22Rv1 (cell line): Measurements from ENCODE around the gene GAN.

ENCODE experiments used
- H3K27ac ChIP-seq: fragments of 450-650 bp; 2 replicates; pipeline ENCODE4 v1.5.1; 2017
- ZFX ChIP-seq: fragments of 450-650 bp; IDR thresholded peaks from 2 replicates; pipeline ENCODE4 v1.6.1; 2017; ENCODE audit warnings: antibody characterized with exemption, borderline replicate concordance
- TF ChIP-seq, protein P1 (sequence below): fragments of 450-650 bp; IDR thresholded peaks from 2 replicates; pipeline ENCODE4 v1.5.1; 2017; ENCODE audit warnings: mild to moderate bottlenecking

Gene GAN, protein sequence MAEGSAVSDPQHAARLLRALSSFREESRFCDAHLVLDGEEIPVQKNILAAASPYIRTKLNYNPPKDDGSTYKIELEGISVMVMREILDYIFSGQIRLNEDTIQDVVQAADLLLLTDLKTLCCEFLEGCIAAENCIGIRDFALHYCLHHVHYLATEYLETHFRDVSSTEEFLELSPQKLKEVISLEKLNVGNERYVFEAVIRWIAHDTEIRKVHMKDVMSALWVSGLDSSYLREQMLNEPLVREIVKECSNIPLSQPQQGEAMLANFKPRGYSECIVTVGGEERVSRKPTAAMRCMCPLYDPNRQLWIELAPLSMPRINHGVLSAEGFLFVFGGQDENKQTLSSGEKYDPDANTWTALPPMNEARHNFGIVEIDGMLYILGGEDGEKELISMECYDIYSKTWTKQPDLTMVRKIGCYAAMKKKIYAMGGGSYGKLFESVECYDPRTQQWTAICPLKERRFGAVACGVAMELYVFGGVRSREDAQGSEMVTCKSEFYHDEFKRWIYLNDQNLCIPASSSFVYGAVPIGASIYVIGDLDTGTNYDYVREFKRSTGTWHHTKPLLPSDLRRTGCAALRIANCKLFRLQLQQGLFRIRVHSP

DNA sequence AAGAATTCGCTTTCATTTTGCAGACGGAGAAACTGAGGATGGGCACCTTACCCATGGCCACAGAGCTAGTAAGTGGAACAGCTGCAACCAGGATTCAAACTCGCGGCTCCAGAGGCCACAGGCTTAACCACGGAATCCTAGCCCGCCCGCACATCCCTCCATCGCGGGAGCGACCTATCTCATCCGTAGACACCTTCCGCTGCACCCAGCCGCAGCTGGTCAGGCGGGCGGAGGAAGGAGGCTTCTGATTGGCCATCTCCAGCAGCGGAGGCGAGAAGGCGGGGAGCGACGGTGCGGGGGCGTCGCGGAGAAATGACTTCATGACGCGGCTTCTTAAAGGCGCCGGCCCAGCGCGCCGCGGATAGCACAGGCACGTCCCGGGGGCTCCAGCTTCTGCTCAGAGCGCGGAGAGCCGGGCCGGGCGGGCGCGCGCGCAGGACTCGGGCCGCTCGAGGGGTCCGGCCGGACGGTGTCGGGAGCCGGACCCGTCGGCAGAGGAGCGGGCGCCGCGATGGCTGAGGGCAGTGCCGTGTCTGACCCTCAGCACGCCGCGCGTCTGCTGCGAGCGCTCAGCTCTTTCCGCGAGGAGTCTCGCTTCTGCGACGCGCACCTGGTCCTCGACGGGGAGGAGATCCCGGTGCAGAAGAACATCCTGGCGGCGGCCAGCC, at the start of gene GAN:
Gene GAN (plus strand): TSS at position 360 of the 668 bp plus-strand sequence. CDS start 152 bp downstream, at position 512.
- H3K27ac ChIP-seq, result peak within 1 kb of the TSS; percentile 64
- TF ChIP-seq, protein P1, sequence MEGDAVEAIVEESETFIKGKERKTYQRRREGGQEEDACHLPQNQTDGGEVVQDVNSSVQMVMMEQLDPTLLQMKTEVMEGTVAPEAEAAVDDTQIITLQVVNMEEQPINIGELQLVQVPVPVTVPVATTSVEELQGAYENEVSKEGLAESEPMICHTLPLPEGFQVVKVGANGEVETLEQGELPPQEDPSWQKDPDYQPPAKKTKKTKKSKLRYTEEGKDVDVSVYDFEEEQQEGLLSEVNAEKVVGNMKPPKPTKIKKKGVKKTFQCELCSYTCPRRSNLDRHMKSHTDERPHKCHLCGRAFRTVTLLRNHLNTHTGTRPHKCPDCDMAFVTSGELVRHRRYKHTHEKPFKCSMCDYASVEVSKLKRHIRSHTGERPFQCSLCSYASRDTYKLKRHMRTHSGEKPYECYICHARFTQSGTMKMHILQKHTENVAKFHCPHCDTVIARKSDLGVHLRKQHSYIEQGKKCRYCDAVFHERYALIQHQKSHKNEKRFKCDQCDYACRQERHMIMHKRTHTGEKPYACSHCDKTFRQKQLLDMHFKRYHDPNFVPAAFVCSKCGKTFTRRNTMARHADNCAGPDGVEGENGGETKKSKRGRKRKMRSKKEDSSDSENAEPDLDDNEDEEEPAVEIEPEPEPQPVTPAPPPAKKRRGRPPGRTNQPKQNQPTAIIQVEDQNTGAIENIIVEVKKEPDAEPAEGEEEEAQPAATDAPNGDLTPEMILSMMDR, result no peak
- no peak for TF ChIP-seq ZFX

DNA sequence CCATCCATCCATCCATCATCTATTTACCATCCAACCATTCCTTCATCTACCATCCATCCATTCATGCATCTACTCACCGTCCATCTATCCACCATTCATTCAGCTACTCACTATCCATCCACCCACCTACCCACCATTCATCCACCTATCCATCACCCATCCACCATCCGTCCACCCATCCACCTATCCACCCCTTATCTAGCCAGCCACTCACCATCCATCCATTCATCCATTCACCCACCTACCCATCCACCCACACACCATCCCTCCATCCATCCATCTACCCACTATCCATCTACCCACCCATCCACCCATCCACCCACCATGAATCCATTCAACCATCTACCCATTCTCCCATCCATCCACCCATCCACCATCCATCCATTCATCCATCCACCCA, 49.7 kb upstream of the GAN start:
- no peak overlapping the region for H3K27ac ChIP-seq
- TF ChIP-seq, protein P1, result no peak
- TF ChIP-seq ZFX, result no peak

DNA sequence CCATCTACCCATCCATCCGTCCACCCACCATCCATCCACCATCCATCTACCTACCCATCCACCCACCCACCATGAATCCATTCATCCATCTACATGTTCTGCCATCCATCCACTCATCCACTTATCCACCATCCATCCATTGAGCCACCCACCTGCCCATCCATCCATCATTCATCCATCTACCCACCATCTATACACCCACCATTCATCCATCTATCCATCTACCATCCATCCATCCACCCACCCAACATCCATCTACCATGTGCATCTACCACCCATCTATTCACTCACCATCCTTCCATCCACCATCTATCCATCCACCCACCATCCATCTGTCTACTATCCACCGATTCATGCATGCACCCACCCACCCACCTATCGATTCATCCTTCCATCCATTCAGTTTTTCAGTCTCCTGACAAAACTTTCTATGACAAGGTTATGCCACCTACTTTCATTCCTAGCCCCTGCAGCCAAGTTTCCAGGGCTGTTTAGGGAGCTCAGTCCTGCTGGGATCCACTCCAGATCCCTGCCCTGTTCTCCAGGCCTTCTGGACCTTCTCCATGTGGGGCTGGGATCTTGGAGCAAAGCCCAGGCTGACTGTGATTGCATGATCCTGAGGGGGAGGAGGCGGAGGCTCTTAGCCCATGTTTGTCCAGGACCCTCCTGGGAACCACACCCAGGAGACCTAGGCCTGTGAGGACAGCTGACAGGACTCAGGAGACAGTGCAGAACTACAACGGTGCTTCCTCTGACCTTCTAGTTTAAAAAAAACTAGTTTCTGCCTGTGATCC, 48.9 kb upstream of the GAN start:
- TF ChIP-seq ZFX, result no peak
- TF ChIP-seq, protein P1, result no peak
- H3K27ac ChIP-seq, result no peak overlapping the region

DNA sequence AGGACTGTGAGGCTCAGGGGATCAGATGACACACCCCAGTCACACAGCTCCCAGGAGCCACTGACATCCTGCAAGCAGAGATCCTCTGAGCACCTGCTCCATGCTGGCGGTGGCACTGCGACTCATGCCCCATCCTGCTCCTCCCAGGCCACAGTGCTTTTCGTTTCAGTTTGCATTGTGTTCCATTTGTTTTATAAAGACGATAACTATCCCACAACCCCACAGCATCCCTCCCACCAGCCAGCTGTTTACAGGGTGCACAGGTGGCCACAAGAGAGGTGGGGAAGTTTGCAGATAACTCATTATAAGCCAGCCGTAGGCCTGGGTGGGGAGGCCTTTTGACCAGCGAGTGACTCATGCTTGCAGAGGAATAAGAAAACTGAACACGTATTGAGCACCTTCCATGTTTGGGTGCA, 48.1 kb upstream of the GAN start:
- H3K27ac ChIP-seq, result no peak overlapping the region
- TF ChIP-seq, protein P1, result no peak
- TF ChIP-seq ZFX, result no peak

DNA sequence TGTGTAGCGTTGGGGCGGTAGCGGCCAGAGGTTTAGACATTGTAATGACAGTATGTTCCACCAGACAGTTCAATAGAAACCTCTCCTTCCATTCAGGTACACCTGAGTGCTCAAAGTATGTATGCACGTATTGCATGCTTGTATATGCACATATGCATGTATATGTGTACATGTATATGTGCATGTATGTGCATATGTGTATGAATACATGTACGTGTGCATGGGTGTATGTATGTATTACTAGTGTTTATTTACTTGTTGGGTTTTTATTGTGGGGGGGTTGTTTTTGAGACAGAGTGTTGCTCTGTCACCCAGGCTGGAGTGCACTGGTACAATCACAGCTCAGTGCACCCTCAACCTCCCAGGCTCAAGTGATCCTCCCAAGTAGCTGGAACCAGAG, 46.3 kb upstream of the GAN start:
- TF ChIP-seq ZFX, result no peak
- TF ChIP-seq, protein P1, result no peak
- H3K27ac ChIP-seq, result no peak overlapping the region

DNA sequence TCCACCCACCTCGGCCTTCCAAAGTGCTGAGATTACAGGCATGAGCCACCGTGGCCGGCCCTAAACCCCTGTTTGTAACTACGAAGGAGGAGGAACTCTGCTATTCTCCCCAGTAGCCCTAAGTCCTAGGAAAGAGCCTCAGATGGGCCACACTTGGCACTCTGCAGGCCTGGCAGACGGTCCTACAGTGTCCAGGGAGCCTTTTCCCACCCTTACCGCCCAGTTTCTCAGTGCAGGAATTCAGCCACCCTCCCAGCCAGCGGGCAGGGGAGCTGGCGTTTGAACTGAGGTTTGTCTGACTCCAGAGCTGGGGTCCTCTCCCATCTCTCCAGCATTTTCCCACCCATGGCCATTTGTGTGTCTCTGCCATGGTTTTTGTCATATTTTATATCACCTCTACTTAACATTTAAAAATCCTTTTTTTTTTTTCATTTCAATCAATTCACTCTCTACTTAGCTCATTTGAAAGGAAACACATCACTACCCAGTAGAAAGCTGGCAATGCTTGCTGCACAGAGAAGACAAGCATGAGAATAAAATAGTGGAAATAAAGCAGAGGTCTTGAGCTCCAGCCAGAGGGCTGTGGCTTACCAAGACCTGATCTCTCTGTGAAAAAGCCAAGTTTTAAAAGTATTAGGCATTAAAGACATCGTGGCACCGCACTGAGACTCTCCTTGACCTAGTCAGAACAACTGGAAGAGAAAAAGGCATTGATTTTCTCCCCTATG, 41.4 kb upstream of the GAN start:
- no peak overlapping the region for H3K27ac ChIP-seq

More for the DNA sequence above, 41.4 kb upstream of the GAN start:
- TF ChIP-seq ZFX, result no peak
- TF ChIP-seq, protein P1, result no peak
